ENCODE measurements around the gene VAMP1.
"Not testable (repeated sequence)": the region's sequence is repeated elsewhere in the genome, so short reads cannot be mapped to it uniquely, and the experiment has no call there.

DNA sequence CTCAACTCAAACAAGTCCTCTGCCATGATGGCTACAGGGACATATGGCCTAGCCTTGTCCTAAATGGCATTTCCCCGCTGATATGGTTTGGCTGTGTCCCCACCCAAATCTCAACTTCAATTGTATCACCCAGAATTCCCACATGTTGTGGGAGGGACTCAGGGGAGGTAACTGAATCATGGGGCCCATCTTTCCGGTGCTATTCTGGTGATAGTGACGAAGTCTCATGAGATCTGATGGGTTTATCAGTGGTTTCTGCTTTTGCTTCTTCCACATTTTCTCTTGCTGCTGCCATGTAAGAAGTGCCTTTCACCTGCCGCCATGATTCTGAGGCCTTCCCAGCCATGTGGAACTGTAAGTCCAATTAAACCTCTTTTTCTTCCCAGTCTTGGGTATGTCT, 3.7 kb downstream of the VAMP1 start:
- TF ChIP-seq CTCF (IDR thresholded peaks at IDR 0.05; ENCODE audit: low read length); EZH2 (IDR thresholded peaks at IDR 0.05; ENCODE audit: borderline replicate concordance, low read length): not testable (repeated sequence)
